Right renal pelvis (tissue), 4 donors: ENCODE data around the gene BICC1. TPM values are rescaled to one million over a fixed set of nuclear protein-coding genes. Genes with fewer than 3 reads are reported as not detected.

ENCODE experiments used
- DNase-seq, 4 donors: peaks; one replicate each; pipeline ENCODE4 v3.0.0-alpha.2; 2013; ENCODE audit warnings: low read depth in 4 of 4, low spot score in 3 of 4, missing footprints in 1 of 4
- polyA plus RNA-seq, 4 donors: library from polyadenylated mRNA; unstranded; fragments of 120-200 nt; gene quantifications; one replicate each; pipeline ENCODE4 v1.2.1, GENCODE V29; 2013; ENCODE audit not compliant: insufficient read length in 4 of 4

The BICC1 gene
- polyA plus RNA-seq, 4 donors: 69.6 to 95.3 (median 83.3) TPM

DNA sequence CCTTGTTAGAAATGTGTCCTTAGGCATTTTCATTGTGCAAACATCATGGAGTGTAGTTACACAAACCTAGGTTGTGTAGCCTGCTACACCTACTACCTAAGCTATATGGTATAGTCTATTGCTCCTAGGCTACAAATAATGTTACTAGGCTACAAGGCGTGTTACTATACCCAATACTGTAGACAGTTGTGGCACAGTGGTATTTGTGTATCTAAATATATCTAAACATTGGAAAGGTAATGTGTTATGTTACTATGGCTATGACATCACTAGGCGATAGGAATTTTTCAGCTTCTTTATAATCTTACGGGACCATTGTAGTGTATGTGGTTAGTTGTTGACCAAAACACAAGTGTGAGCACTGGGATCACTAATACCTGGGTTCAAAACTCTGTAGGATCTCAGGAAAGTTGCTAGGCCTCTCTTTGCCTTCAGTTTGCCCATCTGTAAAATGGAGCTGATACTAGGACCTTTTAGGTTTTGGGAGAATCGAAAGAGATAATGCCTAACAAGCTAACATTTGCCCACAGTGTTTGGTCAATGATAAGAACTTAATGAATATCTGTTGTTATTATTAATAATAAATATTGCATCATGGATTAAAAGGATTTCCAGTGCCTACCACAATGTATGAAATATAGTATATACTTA lies 2.7 kb downstream of the BICC1 start:
- no peak for DNase-seq

DNA sequence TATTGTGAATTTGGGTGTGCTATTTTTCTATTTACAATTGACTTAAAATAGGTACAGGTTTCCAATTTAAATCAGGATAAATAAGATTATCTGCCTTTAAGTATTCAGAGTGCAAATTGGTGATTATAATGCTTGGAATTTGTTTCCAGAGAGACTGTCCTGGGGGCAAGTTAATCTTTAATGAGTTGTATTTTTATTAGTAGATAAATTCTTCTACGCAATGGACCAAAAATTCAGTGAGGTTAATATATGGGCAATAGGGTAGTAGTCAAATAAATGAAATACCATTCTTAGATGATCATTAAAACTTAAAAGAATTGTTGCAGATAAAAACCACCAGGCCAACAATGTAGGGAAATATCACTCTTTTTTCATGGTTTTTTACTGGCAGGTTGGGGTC lies 3.4 kb downstream of the BICC1 start:
- DNase-seq: no peak

GRCh38 chr10:58516671-58517070 lies 4.0 kb downstream of the BICC1 start:
- no peak for DNase-seq

DNA sequence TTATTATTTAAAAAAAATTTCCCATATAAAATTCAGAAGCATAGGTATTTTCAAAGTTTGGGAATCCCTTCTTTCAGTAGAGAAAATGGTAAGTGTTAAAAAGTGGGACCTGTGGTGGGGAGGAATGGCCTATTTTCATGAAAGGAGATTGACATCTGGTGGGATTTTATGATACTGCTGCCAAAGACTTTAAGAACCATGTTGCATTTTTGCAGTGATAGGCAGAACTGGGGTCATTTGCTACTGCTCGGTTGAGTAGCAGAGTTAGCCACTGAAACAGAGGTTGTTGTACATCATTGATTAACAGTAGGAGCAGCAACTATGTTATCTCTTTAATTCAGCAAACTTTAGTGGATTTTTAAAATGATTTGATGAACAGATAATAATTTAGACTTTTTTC lies 4.4 kb downstream of the BICC1 start:
- no peak for DNase-seq

- no peak for DNase-seq
Observed at GRCh38 chr10:58517491-58518355, 5.1 kb downstream of the BICC1 start.

DNA sequence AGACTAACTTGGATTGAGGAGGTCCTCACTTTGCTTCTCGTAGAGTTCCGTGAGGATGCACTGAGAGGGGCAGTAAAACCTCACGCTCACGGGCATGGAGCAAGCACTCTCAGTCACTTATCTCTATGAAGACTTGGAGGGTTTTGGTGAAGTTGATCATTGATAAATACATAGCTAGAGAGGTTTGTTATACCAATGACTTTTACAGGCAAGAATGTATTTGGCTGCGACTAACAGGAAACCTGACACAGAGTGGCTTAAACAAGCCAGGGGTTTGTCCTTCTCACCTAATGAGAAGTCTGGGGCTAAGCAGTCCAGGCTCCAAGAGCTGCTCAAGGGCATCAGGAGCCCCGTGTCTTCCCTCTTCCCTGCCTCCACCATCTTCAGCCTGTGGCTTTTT lies 6.1 kb downstream of the BICC1 start:
- no peak for DNase-seq

- no peak for DNase-seq
Observed at GRCh38 chr10:58529077-58529728, 16.5 kb downstream of the BICC1 start.

GRCh38 chr10:58531084-58531695 lies 18.5 kb downstream of the BICC1 start:
- no peak for DNase-seq

GRCh38 chr10:58535311-58535710 lies 22.6 kb downstream of the BICC1 start:
- no peak for DNase-seq

DNA sequence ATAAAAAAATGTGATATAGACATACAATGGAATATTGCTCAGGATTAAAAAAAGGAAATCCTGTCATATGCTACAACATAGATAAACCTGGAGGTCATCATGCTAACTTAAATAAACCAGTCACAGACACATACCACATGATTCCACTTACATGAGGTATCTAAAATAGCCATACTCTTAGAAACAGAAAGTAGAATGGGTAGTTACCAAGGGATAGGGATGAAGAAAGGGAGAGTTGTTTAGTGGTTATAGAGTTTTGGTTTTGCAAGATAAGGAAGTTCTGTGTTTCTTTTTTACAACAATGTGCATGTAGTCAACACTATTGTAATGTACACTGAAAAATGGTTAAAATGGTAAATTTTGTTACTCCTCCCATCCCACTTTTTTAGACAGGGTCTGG lies 30.5 kb downstream of the BICC1 start:
- DNase-seq: no peak

DNA sequence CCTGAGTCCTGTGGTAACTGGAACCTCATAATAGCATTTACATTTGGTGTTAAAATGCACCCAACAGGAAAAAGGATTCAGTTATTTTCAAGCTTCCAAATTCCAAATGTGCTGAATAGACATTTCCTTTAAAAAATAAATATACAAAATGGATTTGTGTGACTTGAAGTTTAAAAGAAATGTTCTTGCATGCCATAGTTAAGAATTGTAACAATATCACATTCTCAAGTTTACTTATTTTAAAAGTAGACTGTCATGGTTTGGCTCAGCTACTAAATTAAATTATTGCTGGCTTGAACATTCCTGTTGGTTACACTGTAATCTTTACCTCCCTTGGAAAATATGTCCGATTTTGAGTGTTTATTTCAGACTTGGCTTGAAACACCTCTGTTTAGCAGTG lies 31.5 kb downstream of the BICC1 start:
- no peak for DNase-seq

- DNase-seq: no peak
Observed at GRCh38 chr10:58545427-58545826, 32.8 kb downstream of the BICC1 start.

- no peak for DNase-seq
Observed at GRCh38 chr10:58546137-58546536, 33.5 kb downstream of the BICC1 start.

GRCh38 chr10:58546722-58547445 lies 34.2 kb downstream of the BICC1 start:
- DNase-seq: no peak

- DNase-seq: no peak
Observed at GRCh38 chr10:58547963-58548362, 35.3 kb downstream of the BICC1 start.

DNA sequence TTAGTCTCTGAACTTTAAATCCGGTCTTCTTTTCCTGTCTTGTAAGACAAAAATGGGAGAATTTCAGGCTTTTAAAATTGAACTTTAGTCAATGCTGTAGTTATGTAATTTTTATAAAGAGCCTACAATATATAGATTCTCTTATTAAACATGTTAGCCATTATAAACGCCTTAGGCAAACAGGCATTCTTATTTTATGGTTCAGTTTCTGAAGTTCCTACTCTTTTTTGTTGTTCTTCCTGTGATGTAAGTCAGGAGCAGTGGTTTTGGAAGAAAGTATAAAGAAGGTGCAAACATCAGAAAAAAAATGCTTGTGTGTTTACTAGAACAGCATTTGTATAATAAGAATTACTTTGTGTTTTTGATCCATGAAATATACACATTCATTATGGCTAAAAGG lies 41.6 kb downstream of the BICC1 start:
- no peak for DNase-seq

GRCh38 chr10:58555170-58555929 lies 42.7 kb downstream of the BICC1 start:
- peak in 1 of 4 donors; percentile 59 for DNase-seq

GRCh38 chr10:58555930-58556311 lies 43.2 kb downstream of the BICC1 start:
- no peak for DNase-seq

DNA sequence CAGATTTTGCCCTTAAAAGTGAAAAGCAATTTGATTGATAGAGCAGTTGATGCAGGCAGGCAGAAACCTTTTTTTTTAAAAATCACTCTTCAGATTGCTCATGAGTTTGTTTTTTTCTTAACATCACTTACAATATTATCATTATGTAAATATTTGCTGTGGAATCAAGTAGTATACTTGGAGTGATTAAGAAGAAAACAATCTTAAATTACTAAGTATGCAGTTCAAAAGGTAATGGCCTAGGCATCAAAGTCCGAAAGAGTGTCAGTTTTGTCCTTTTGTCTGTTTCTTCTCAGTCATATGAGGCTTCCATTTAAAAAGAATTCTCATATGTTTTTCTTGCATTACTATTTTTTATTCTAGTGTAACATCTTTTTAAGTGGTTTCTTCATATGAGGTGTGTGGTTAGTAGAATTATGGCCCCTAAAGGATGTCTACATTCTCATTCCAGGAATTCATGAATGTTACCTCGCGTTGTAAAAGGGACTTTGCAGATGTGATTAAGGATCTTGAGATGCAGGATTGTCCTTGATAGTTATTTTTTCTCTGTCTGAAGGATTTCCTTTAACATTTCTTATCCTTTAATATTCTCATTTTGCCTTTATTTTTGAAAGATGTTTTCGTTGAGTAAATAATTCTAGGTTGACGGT lies 44.0 kb downstream of the BICC1 start:
- no peak for DNase-seq
